HepG2 (cell line): ENCODE data around the gene TOMM7. TPM values are rescaled to one million over a fixed set of nuclear protein-coding genes. Genes with fewer than 3 reads are reported as not detected.

Experiments
- ATAC-seq: fragments of 200-7000 bp; cut with Tn5 transposase; 3 replicates; pipeline ENCODE4 v1.9.1; 2020; ENCODE audit warnings: mild to moderate bottlenecking, moderate library complexity
- BruUV-seq: library from RNA; stranded (reverse); fragments of 400-500 nt; replicated peaks from 2 replicates; lab custom pipeline; 2021; lab: Mats Ljungman, UMichigan
- CTCF ChIA-PET: fragments of 300-600 bp; formaldehyde crosslinking; extraction: SDS; loops from one replicate; lab custom pipeline; 2021; ENCODE audit warnings: low total read pairs, inconsistent platforms, low intra/inter-chr PET ratio; lab: Yijun Ruan, JAX
- POLR2A ChIA-PET: fragments of 350-600 bp; sonication (Branson Sonifier 250); formaldehyde crosslinking; loops from one replicate; lab custom pipeline; 2020; ENCODE audit warnings: antibody characterized with exemption, inconsistent platforms; lab: Yijun Ruan, JAX
- DNase-seq: peaks from one replicate; pipeline ENCODE4 v3.0.0-alpha.2; 2015; ENCODE audit warnings: low spot score
- FAIRE-seq: peaks from 3 replicates; lab custom pipeline; 2011; peaks lifted over from hg19 to GRCh38; lab: Jason Lieb, UNC
- H2AFZ ChIP-seq: one replicate; pipeline ENCODE4 v1.6.1; 2011; ENCODE audit warnings: low read length, inconsistent platforms
- H3K27ac ChIP-seq: fragments of 300-600 bp; 3 replicates; pipeline ENCODE4 v1.8.0; 2011; ENCODE audit warnings: mixed run types, mild to moderate bottlenecking, mixed read lengths, low read length, inconsistent platforms; ENCODE audit not compliant: insufficient read depth; ENCODE audit errors: extremely low read length
- H3K27me3 ChIP-seq, 2 experiments: fragments of 200-600 bp in 1 of 2; 2 replicates in 1 of 2; 3 replicates in 1 of 2; pipeline versions ENCODE4 v1.6.0 to v1.8.0; 2011; ENCODE audit warnings: low read length in 2 of 2, mild to moderate bottlenecking in 2 of 2, moderate library complexity in 2 of 2, inconsistent platforms in 1 of 2; ENCODE audit not compliant: insufficient read depth in 2 of 2, control insufficient read depth in 1 of 2
- H3K36me3 ChIP-seq, 2 experiments: fragments of 200-600 bp in 1 of 2; replicated peaks in 1 of 2; 2 replicates in 1 of 2; 3 replicates in 1 of 2; pipeline versions ENCODE4 v1.5.1 to v1.8.0; 2011; ENCODE audit warnings: low read length in 2 of 2, inconsistent platforms in 1 of 2; ENCODE audit not compliant: insufficient read depth in 2 of 2, control insufficient read depth in 1 of 2
- H3K4me1 ChIP-seq: 2 replicates; pipeline ENCODE4 v1.5.1; 2012; ENCODE audit warnings: low read length, inconsistent platforms; ENCODE audit not compliant: insufficient read depth
- H3K4me2 ChIP-seq: 2 replicates; pipeline ENCODE4 v1.6.0; 2011; ENCODE audit warnings: low read depth, low read length, inconsistent platforms
- H3K4me3 ChIP-seq, 3 experiments: fragments of 200-600 bp in 1 of 3; sonication (generic), shearing (Covaris generic) in 1 of 3; replicated peaks in 1 of 3; 2 replicates each; pipeline ENCODE4 v1.5.1; 2011 to 2016; ENCODE audit warnings: low read length in 3 of 3, inconsistent platforms in 2 of 3, low read depth in 2 of 3, mild to moderate bottlenecking in 2 of 3, control low read depth in 1 of 3, mixed read lengths in 1 of 3; ENCODE audit not compliant: insufficient read depth in 1 of 3
- H3K79me2 ChIP-seq: one replicate; pipeline ENCODE4 v1.6.1; 2011; ENCODE audit warnings: low read length, inconsistent platforms; ENCODE audit not compliant: insufficient read depth
- H3K9ac ChIP-seq: 2 replicates; pipeline ENCODE4 v1.6.0; 2011; ENCODE audit warnings: mild to moderate bottlenecking, low read depth, low read length, inconsistent platforms; ENCODE audit not compliant: insufficient read depth
- H3K9me3 ChIP-seq: 2 replicates; pipeline ENCODE4 v1.5.1; 2012; ENCODE audit warnings: mild to moderate bottlenecking, low read length
- H4K20me1 ChIP-seq: 2 replicates; pipeline ENCODE4 v1.6.0; 2011; ENCODE audit warnings: inconsistent platforms, mild to moderate bottlenecking, low read length, moderate library complexity; ENCODE audit not compliant: insufficient read depth
- BATF2 ChIP-seq: sonication (generic); formaldehyde crosslinking; IDR thresholded peaks from 2 replicates; pipeline ENCODE4 v1.8.0; 2022; ENCODE audit warnings: mild to moderate bottlenecking, missing genetic modification reagents, moderate library complexity
- CEBPG ChIP-seq: IDR thresholded peaks from 2 replicates; pipeline ENCODE4 v1.6.1; 2016
- CERS6 ChIP-seq: sonication (generic); formaldehyde crosslinking; IDR thresholded peaks from 2 replicates; pipeline ENCODE4 v1.5.0; 2020; ENCODE audit warnings: missing genetic modification reagents
- POLR2G ChIP-seq: fragments of 200-400 bp; formaldehyde crosslinking; IDR thresholded peaks from 2 replicates; pipeline ENCODE4 v1.6.1; 2018; ENCODE audit warnings: mild to moderate bottlenecking, low read depth, low read length, moderate library complexity
- SIX1 ChIP-seq: sonication (generic); formaldehyde crosslinking; IDR thresholded peaks from 2 replicates; pipeline ENCODE4 v1.4.0; 2020; ENCODE audit warnings: missing genetic modification reagents, borderline replicate concordance
- U2AF2 ChIP-seq: fragments of 200-400 bp; formaldehyde crosslinking; IDR thresholded peaks from 2 replicates; pipeline ENCODE4 v1.6.1; 2017; ENCODE audit warnings: low read depth, mild to moderate bottlenecking, low read length
- ZC3H4 ChIP-seq: sonication (generic); formaldehyde crosslinking; IDR thresholded peaks from 2 replicates; pipeline ENCODE4 v1.4.0; 2020; ENCODE audit warnings: missing genetic modification reagents, borderline replicate concordance
- ZNF670 ChIP-seq: sonication (generic); formaldehyde crosslinking; IDR thresholded peaks from 2 replicates; pipeline ENCODE4 v1.8.0; 2022; ENCODE audit warnings: mild to moderate bottlenecking, missing genetic modification reagents, borderline replicate concordance
- ZNF747 ChIP-seq: sonication (generic); formaldehyde crosslinking; IDR thresholded peaks from 2 replicates; pipeline ENCODE4 v1.8.1; 2023; ENCODE audit warnings: missing genetic modification reagents, mild to moderate bottlenecking, borderline replicate concordance
- WGBS: methylation state at CpG from one replicate; pipeline ENCODE4 v1.1.6; 2017; ENCODE audit warnings: low lambda C conversion rate; 5-methylcytosine and 5-hydroxymethylcytosine counted together
- in situ Hi-C: cut with HindIII; loops from 2 replicates; pipeline ENCODE4 v1.10.0; 2017; ENCODE audit warnings: low pct_unique_long_range_greater_than_20kb; ENCODE audit not compliant: extremely low pct_ligation_motif_present
- intact Hi-C: fragments of 100-400 bp; cut with micrococcal nuclease; formaldehyde crosslinking; loops from one replicate; pipeline ENCODE4 v1.10.0; 2022; ENCODE audit not compliant: unreplicated experiment
- polyA plus RNA-seq, 8 experiments: library from polyadenylated mRNA; depleted of rRNA in 3 of 8; stranded (reverse) in 7 of 8; unstranded in 1 of 8; fragments of >200 nt; fragmentation: Illumina TruSeq in 4 of 8; extraction: Trizol in 4 of 8; gene quantifications; 2 replicates each; pipeline versions ENCODE4 v1.2.1 to v1.2.3, GENCODE V29; 2011 to 2016; ENCODE audit warnings: low read depth in 4 of 8, missing spikeins in 1 of 8, mixed read lengths in 1 of 8; ENCODE audit not compliant: insufficient read depth in 1 of 8
- total RNA-seq, 5 experiments: library from RNA; depleted of rRNA; stranded (reverse); fragments of >200 nt; fragmentation: Illumina TruSeq; extraction: Trizol; gene quantifications; 2 replicates each; pipeline ENCODE4 v1.2.3, GENCODE V29; 2016; ENCODE audit warnings: low read depth in 1 of 5

The TOMM7 gene
- total and polyA plus RNA-seq, 2 of the 13 experiments (the other 11 are each of a cell fraction or from before 2014, with no cell fraction given) = 251 to 369 TPM

GRCh38 chr7:22864301-22864700 is 41.7 kb upstream of the TOMM7 start:
- H3K9me3 ChIP-seq = no peaks in the 10 kb centered on the region
- H3K79me2 ChIP-seq = no peaks in the 10 kb centered on the region
- no peak overlapping the region for H3K4me2 ChIP-seq
- DNase-seq = no peak
- CTCF ChIA-PET = no interaction called here
- TF ChIP-seq POLR2G = peak; percentile 24; the same call in 1 of the 2 replicates
- no peak for TF ChIP-seq ZNF747 (CRISPR knock-in tag)
- TF ChIP-seq ZNF670 (CRISPR knock-in tag) = no peak
- no peak for TF ChIP-seq U2AF2
- TF ChIP-seq CEBPG = no peak
- ATAC-seq = no peak
- in situ Hi-C loops = no loop called here
- no peaks in the 10 kb centered on the region; a peak in 1 of 5 replicates for H3K36me3 ChIP-seq
- 81% methylated on average over 1 of the region's 1 CpG for WGBS
- no peak overlapping the region for H3K9ac ChIP-seq
- H3K27me3 ChIP-seq = no peaks in the 10 kb centered on the region
- POLR2A ChIA-PET = interaction anchor here (1.0 kb wide), 1 partner anchor 12 kb away, joined by 3 read pairs; no protein-coding TSS in a partner anchor
- peaks cover 34% of the 10 kb centered on the region for H3K4me1 ChIP-seq
- no peak overlapping the region for H3K4me3 ChIP-seq
- no peaks in the 10 kb centered on the region for H4K20me1 ChIP-seq
- no peak overlapping the region for H3K27ac ChIP-seq
- BruUV-seq = no TSS peak
- no peak for FAIRE-seq
- intact Hi-C loops = loop anchor here (10.0 kb wide), 1 partner anchor 300 kb away; no protein-coding TSS in a partner anchor
- H2AFZ ChIP-seq = no peak overlapping the region

DNA sequence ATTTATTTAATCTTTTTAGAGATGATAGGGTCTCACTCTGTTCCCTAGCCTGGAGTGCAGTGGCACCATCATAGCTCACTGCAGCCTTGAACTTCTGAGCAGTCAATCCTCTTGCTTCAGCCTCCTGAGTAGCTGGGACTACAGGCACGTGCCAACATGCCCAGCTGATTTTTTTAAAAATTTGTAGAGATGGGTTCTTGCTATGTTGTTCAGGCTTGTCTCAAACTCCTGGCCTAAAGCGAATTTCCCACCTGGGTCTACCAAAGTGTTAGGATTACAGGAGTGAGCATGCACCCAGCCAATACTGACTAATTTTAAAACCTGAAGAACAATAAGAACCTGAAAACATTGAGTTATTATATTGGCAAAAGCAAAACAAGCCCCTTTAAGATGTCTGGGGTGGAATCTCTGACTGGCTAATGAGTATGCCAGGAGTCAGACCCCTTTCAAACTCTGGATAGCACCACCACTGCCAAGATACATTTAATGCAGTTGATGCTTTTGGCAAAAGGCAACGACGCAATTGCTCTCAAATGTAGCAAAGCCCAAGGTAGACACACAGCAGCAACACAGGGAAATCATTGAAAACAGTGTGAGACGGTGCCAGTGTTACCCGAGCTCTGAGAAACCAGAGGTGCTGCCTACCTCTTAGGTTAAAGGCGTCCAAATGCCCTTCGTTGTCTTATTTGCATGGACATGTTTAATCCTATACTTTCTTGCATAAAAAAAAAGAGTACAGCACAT is 40.7 kb upstream of the TOMM7 start:
- CTCF ChIA-PET = no interaction called here
- no peak overlapping the region for H3K27ac ChIP-seq
- intact Hi-C loops = loop anchor here (10.0 kb wide), 1 partner anchor 299 kb away; no protein-coding TSS in a partner anchor

More for the DNA sequence above, 40.7 kb upstream of the TOMM7 start:
- Histone ChIP-seq H3K27me3 (no peaks in the 10 kb centered on the region), H3K9ac (no peak overlapping the region), H3K4me3 (no peak overlapping the region), H3K79me2 (no peaks in the 10 kb centered on the region), H4K20me1 (no peaks in the 10 kb centered on the region), H3K36me3 (peaks cover 0 to 4% of the 10 kb centered on the region in 2 experiments; a peak in 2 of 5 replicates), H3K4me1 (peaks cover 44% of the 10 kb centered on the region), H3K9me3 (no peaks in the 10 kb centered on the region), H2AFZ (no peak overlapping the region), H3K4me2 (no peak overlapping the region)
- 97% methylated on average over 8 of the region's 8 CpGs for WGBS
- FAIRE-seq = no peak
- ATAC-seq = no peak
- in situ Hi-C loops = no loop called here
- TF ChIP-seq BATF2 (no peak), SIX1 (CRISPR knock-in tag) (no peak), CERS6 (CRISPR knock-in tag) (no peak), ZC3H4 (no peak)
- POLR2A ChIA-PET = no interaction called here
- no TSS peak for BruUV-seq
- no peak for DNase-seq
